ENCODE results near the gene TMEM52.

GRCh38 chr1:1941211-1941841 is 22.2 kb upstream of the TMEM52 start:
- TF ChIP-seq LEF1 (IDR thresholded peaks at IDR 0.05; ENCODE audit: borderline replicate concordance) (no peak), HDGF (IDR thresholded peaks at IDR 0.05; ENCODE audit: borderline replicate concordance) (no peak), ELF4 (IDR thresholded peaks at IDR 0.05) (no peak), SUZ12 (IDR thresholded peaks at IDR 0.05) (no peak), NFRKB (IDR thresholded peaks at IDR 0.05) (no peak)

Data from HEK293T (cell line).